GM23338 (cell line): ENCODE results near the gene ZNF536.

ENCODE experiments used
- CTCF ChIP-seq, 2 experiments: fragments of 200-600 bp in 1 of 2; sonication (generic) in 1 of 2; conservative IDR thresholded peaks; 2 replicates each; pipeline versions ENCODE4 v1.5.1 to v1.6.1; 2016 to 2017; ENCODE audit warnings: antibody characterized with exemption in 2 of 2, low read depth in 2 of 2, mild to moderate bottlenecking in 2 of 2, moderate library complexity in 1 of 2
- EZH2 ChIP-seq: fragments of 200-600 bp; sonication (generic); IDR thresholded peaks from one replicate; pipeline ENCODE4 v1.8.0; 2017; ENCODE audit warnings: antibody characterized with exemption, mild to moderate bottlenecking, low read depth; ENCODE audit not compliant: unreplicated experiment
- EZH2phosphoT487 ChIP-seq: fragments of 200-600 bp; sonication (generic); IDR thresholded peaks from one replicate; pipeline ENCODE4 v1.8.1; 2018; ENCODE audit warnings: antibody characterized with exemption; ENCODE audit not compliant: unreplicated experiment
- NANOG ChIP-seq: IDR thresholded peaks from 2 replicates; pipeline ENCODE4 v1.6.1; 2016; ENCODE audit warnings: antibody characterized with exemption, borderline replicate concordance

GRCh38 chr19:30577551-30578105 is 205.4 kb downstream of the ZNF536 start:
- TF ChIP-seq NANOG (no peak), EZH2phosphoT487 (no peak), CTCF (conservative IDR thresholded peaks at IDR 0.05; ENCODE audit: low read depth in 2 of 2) (no peak), EZH2 (no peak)
